Stimulated activated CD4-positive, alpha-beta T cell treated with anti-CD3 and anti-CD28 coated beads, Interleukin-2, amount 100 ng/mL, for 24 hours (primary cell): Measurements from ENCODE around the gene PDSS1.
"Not testable (repeated sequence)": the region's sequence is repeated elsewhere in the genome, so short reads cannot be mapped to it uniquely, and the experiment has no call there.

Experiments used
- DNase-seq, 2 donors: peaks; one replicate each; pipeline ENCODE4 v3.0.0-alpha.2; 2020

The PDSS1 gene

DNA sequence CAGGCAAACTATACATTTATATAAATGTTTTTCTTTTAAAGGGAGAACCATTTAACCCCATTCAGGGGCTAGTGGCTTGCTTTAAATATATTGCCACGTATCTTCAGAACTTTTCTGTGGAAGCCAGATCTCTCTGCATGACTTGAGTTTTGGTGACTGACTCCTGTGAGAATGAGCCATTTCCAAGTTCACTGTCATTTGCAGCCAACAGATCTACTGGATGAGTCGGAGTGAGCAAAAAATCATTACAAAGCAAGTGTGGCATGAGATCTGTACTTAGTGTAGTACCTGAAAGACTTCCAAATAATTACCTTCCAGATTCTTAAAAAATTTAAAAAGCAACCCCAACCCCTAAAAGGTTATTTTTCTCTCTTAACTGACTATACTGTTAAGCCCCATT lies 45.6 kb downstream of the PDSS1 start:
- no peak for DNase-seq

DNA sequence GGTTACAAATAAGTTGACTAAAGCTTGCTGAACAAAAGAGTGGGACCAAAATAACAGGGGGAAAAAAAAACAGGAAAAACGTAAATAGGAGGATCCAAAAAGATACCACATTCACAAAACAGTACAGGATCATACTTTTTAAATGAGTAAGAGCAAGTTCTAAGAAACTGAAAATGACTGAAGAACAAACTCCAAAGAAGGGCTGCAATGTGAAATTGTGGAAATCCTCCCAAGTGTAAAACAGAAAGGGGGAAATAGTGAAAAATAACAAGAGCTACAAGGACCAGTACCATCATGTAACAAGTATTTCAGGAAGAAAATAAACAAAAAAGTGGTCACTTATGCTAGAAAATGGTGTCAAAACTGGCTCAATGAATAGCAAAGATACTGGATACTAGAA lies 46.3 kb downstream of the PDSS1 start:
- DNase-seq, result no peak

DNA sequence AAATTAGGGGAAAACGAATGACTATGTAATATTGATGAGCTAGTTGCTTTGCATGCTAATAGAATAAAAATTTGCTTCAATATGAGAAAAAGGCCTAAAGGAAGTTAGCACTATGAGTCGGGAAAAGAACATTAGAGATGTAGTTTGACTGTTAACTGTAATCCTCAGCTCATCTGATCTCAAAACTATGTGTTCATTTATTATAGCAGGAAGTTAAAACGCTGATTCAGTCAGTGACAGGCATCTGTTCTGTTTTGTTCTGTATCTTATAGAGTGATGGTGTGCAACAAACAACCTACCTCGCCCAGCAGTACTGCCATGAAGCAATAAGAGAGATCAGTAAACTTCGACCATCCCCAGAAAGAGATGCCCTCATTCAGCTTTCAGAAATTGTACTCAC lies 48.6 kb downstream of the PDSS1 start:
- DNase-seq, result no peak

DNA sequence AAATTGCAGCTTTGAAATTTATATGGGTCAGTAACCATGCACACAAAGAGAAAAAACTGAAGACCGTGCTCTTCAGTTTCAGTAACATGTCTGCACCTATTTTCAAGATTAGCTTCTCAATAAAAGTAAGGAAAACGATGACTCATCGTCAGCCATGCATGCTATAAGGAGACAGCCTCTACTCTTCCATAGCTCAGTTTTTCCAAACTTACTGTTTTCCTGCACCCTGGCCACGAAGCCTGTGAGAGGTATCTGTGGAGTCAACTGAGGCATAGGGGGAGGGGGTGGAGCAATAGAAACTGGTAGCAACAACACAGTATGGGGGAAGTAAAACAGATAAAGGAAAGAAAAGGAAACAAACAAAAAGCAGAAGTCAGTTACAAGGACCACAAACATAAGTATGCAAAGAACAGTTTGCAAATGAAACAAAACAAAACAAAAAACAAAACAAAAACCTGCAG lies 58.0 kb downstream of the PDSS1 start:
- DNase-seq, result no peak

DNA sequence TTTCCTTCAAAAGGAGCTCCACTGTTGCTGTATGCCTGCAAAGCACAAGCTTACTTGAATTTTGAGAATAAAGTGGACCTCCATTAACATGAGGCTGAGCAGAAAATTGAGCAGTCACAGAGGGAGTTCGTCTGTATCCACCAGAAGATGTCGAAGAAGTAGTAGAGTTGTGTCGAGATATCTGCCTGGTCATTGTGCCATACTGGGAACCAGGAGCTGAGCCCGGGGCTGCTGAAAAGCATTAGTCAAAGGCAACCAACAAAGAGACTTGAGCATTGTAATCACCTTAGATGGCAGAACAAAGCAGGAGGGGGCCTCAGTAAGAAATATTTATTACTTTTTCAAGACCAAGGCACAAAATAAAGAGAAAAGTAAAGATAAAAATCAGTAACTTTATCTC lies 61.5 kb downstream of the PDSS1 start:
- DNase-seq, result no peak

DNA sequence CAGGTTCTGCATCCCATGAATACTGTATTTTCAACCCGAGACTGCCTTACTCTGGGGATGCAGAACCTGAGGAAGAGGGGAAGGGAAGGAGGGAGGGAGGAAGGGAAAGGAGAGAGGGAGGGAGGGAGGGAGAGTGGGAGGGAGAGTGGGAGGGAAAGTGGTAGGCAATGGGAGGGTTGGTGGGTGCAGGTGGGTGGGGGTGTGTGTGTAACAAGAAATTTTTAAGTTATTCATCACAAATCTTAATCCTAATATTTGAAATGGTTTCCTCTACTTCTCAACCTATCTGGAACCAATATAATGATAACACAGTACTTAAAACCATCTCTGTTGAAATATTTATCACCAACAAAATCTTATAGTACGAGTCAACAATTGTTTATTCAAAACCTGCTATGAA lies 68.0 kb downstream of the PDSS1 start:
- DNase-seq, result no peak

DNA sequence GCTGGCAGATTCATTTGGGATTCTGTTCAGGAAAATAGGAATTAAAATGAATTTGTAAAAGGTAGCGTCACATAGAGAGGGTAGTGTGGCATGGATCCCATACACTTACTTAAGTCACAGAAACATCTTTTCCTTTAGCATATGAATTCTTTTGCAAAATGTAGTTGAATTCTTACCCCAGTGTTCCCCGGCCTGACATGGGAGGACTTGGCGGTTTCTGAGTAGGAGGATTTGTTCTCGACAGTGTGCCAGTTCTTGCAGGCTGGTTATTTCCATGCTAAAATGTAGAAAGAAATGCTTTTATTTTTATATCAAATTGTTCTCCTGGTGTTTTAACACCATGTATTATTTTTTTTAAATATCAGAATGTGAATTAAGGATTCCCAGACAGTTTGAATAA lies 72.6 kb downstream of the PDSS1 start:
- DNase-seq, result no peak

DNA sequence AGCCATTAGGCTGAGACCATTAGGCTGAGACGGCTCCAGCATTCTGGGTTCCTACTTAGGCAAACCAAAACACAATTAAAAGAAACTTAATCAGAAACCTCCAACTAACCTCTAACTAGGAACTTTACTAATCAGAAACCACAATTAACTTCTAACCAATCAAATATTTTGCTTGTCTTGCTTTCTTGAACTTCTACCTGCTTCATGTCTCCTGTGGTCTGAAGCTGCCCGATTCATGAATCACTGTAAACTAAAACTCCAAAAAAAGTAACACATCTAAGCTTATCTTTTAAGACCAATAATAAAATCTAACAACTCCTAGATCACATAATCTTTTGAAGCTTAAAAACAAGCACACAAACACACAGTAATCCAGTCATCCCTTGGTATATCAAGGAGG lies 76.1 kb downstream of the PDSS1 start:
- DNase-seq, result no peak

DNA sequence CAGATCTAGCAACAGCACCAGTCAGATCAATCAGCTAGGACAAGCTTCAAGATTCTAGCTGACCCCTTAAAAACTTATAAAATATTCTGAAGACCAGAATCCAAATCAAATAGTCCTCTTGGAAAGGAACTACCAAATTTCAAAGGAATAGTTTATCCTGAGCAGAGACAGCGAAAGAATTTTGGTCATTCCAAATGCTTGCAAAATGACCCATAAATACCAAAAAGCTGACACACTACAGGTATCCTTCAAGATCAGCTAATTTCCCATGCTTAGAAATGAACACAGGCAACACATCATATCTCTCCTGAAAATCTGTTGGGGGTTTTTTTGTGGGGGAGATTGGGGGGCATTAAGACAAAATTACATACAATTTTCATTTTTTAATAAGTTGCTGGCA lies 78.8 kb downstream of the PDSS1 start:
- no peak for DNase-seq

DNA sequence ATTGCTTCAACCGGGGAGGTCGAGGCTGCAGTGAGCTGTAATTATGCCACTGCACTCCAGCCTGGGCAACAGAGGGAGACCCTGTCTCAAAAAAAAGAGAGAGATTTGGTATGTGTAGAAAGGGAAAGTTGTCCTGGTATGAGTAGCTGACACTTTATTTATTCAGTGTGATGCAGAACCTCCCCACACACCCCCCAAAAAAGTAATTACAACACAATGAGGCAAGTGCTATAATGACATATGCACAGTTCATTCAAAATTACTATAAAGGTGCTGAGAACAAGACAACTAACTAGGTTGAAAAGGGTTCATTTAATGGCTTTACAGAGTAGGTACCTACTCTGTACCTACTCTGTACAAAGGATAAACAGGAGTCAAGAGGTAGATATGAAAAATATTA lies 80.2 kb downstream of the PDSS1 start:
- DNase-seq, result no peak

DNA sequence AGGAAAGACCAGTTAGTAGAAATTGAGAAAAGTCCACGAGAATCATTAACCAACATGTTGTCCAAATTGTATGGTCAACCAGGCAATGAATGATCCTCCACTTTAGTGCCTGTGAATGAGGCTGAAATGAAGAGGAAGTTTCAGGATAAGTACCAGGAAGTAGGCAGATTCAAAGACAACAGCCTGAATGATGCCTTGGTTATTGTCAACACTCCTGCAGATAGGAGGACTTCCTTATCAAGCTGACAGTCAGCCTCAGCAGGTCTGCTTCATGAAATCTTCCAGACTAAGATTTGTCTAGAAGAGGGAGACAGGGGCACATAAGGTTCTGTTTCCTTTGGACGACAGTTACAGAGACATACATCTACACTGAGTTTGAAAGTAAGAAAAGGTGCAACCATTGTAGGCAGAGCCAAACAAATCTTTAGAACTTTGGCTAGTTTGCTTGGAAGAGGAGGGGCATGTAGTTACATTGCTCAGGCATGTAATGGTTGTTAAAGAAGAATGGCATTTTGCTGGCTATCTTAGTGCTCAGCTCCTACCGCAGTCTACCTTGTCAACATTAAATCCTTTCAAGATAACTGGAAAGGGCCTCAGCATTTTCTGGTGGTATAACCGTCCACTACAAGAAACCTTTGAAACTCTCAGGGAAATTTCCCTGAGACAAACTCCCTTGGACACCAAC lies 81.8 kb downstream of the PDSS1 start:
- no peak for DNase-seq

DNA sequence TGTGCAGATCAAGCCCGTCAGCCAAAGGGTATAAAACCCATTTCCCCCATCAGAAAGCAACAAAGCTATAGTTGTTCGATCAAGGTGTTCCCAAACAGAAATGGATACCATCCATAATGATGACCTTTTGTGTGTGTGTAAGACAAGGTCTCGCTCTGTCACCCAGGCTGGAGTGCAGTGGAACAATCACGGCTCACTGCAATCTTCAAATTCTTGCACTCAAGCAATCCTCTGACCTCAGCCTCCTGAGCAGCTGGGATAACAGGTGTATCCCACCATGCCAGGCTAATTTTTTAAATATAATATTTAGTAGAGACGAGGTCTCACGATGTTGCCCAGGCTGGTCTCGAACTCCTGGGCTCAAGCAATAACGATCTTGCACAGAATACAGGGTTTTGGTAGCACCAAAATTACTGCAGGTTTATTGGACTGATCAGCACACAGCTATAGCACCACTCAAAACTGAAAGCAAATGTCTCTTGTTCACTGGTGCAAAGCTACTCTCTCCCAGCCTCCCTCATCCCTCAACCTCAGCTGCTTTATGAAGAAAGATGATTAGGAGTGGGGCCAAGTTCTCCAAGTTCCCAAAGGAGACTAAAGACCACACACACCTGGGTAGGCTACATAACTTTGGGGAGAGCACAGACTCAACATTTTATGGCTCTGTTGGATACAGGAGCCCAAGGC lies 82.7 kb downstream of the PDSS1 start:
- no peak for DNase-seq

DNA sequence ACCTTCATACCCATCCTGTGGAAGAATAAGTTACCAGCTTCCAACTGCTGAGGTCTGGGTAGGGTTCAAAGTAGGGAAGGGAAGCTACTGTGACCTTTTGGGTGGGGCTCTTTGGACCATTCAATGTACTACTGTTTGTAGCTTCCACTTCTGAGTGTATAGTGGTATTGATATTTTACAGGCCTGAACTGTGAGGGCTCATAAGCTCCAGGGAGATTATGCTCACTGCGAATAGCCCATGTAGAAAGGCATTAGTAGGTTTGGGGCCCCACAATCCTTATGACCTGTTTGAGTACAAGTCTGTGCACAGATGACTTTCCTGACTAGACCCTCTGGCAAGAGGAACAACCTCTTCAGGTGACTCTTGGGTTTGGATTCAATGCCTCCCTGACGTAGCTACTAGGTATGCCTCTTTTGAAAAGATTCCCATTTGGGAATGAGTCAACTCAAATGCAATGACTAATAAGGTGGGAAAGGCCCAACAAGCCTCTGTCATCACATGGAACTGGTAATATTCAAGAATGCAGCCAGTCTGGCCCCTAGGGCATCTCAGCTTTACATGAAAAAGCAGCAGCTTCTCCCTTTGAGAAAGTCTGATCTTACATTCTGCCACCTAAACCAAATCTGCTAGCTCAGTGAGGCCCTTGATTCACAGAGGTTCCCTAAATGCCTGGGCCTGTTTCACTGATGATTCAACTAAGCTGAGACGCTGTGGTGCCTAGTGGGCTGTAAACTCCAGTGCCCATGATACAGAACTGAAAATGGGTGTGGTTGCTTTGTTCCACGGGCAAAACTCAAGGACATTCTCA lies 83.5 kb downstream of the PDSS1 start:
- peak; percentile 14 to 19 for DNase-seq

DNA sequence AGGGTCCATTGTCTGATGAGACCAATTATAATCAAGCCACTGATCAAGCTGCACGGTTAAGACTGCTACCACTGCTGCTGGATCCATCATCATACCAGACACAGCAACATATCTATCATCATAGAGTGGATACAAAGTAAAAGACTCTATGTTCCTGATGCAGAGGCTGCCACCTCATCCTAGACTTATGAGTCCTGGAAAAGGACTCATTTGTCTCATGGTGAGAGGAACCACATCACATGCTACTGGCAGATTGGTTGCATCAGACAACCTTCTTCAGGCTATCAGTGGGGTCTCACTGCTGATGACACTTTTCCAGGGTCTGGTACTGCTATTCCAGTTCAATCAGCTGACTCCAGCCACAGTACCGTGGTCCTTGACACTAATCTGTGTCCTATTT lies 84.3 kb downstream of the PDSS1 start:
- no peak for DNase-seq

DNA sequence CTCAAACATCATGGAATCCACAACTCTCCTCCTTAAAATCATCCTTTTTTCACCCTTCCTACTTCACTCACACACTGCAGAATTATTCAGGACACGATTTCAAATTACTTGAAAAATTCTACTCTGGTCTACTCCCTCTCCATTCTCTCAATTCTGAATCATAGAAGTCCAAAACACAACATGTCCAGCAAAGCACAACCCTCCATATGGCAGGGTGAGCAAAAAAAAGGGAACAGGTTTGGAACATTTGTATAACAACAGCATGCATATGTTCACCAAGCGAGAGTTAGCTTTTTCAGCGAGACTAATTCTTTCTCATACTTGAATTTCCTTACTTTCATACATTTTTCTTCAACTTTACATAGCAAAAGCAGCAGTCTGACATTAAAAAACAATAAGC lies 89.9 kb downstream of the PDSS1 start:
- no peak for DNase-seq

DNA sequence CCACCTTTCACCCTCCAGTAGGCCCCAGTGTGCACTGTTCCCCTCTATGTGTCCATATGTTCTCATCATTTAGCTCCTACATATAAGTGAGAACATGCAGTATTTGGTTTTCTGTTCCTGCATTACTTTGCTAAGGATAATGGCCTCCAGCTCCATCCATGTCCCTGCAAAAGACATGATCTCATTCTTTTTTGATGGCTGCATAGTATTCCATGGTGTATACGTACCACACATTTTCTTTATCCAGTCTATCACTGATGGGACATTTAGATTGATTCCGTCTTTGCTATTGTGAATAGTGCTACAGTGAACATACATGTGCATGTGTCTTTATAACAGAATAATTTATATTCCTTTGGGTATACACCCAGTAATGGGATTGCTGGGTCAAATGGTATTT lies 92.3 kb downstream of the PDSS1 start:
- not testable (repeated sequence) for DNase-seq

DNA sequence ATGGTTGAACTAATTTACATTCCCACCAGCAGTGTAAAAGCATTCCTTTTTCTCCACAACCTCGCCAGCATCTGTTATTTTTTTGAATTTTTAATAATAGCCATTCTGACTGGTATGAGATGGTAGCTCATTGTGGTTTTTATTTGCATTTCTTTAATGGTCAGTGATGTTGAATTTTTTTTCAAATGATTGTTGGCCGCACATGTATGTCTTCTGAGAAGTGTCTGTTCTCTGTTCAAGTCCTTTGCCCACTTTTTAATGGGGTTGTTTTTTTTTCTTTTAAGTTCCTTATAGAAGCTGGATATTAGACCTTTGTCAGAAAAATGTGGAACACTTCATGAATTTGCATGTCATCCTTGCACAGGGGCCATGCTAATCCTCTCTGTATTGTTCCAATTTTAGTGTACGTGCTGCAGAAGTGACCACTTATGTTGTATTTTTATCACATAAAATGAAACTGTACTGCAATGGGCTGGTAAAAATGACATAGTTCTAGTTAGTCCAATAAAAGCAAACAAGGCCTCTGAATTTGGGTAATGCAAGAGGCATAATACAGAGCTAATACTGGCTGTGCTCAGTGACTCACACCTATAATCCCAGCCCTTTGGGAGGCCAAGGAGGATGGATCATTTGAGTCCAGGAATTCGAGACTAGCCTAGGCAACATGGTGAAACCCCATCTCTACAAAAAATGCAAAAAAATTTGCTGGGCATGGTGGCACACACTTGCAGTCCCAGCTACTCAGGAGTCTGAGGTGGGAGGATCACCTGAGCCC lies 92.9 kb downstream of the PDSS1 start:
- DNase-seq, result no peak

DNA sequence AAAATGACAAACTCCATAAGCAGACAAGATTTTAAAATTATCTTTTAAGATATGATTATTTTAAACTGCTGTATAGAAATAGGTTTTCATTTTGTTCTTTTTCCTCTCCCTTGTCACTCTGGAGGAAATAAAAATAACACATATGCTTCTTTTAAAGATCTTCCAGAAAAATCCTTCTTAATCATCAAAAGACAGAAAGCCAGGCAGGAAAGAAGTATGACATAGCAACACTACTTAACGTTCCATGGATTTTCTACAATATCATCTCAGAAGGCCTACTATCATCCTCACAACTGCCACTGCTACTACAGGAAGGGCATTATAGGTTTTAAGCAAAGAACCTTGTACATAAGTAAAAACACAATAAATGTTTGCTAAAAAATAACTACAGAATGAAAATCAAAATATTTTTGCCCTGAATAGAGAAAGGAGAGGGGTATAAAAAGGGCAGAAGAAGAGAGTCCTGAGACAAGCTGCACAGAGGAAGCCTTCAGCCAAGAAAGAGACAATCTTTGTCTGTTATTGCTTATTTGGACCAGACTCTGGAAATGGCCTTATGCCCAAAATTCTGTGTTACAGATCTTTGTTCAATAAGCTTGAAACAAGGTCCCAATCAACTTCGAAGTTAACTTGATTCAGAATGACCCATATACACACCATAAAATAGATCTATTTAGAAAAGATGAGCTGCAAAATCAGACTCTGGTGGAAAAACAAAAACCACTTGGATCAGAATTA lies 95.4 kb downstream of the PDSS1 start:
- no peak for DNase-seq
